Osteocyte (in vitro differentiated cells): ENCODE data around the gene PPFIA1. TPM values are rescaled to one million over a fixed set of nuclear protein-coding genes. Genes with fewer than 3 reads are reported as not detected.

ENCODE experiments used
- DNase-seq: peaks from one replicate; pipeline ENCODE4 v3.0.0; 2021; ENCODE audit warnings: mixed read lengths; ENCODE audit not compliant: unreplicated experiment; ENCODE audit errors: extremely low spot score
- H3K27ac Mint-ChIP-seq: one replicate; pipeline ENCODE4 v1.8.0; 2021; ENCODE audit warnings: mild to moderate bottlenecking, mixed read lengths; ENCODE audit not compliant: unreplicated experiment
- H3K27me3 Mint-ChIP-seq: one replicate; pipeline ENCODE4 v1.8.0; 2021; ENCODE audit warnings: mixed read lengths; ENCODE audit not compliant: unreplicated experiment
- H3K36me3 Mint-ChIP-seq: one replicate; pipeline ENCODE4 v1.8.0; 2021; ENCODE audit warnings: mixed read lengths; ENCODE audit not compliant: unreplicated experiment
- H3K4me1 Mint-ChIP-seq: one replicate; pipeline ENCODE4 v1.8.0; 2021; ENCODE audit warnings: mixed read lengths; ENCODE audit not compliant: unreplicated experiment
- H3K4me3 Mint-ChIP-seq: one replicate; pipeline ENCODE4 v1.8.0; 2021; ENCODE audit warnings: mild to moderate bottlenecking, moderate library complexity, mixed read lengths; ENCODE audit not compliant: unreplicated experiment
- H3K9me3 Mint-ChIP-seq: one replicate; pipeline ENCODE4 v1.8.0; 2021; ENCODE audit warnings: mixed read lengths; ENCODE audit not compliant: unreplicated experiment
- CTCF ChIP-seq: fragments of 200-600 bp; sonication (generic); IDR thresholded peaks from 2 replicates; pipeline ENCODE4 v1.5.0; 2021; ENCODE audit warnings: antibody characterized with exemption, mild to moderate bottlenecking, moderate library complexity
- total RNA-seq: library from RNA; stranded (reverse); gene quantifications from 2 replicates; pipeline ENCODE4 v1.2.1, GENCODE V29; 2021

Gene PPFIA1
- total RNA-seq, 1 donor from 2014 or later, result 70.4 TPM

GRCh38 chr11:70423523-70424505, 153.3 kb downstream of the PPFIA1 start:
- Mint-ChIP-seq H3K36me3 (peaks cover 56% of the 10 kb centered on the region), H3K4me3 (no peak overlapping the region), H3K4me1 (no peaks in the 10 kb centered on the region), H3K27me3 (no peaks in the 10 kb centered on the region), H3K27ac (no peak overlapping the region), H3K9me3 (no peaks in the 10 kb centered on the region)
- no peak for TF ChIP-seq CTCF
- no peak for DNase-seq

GRCh38 chr11:70424765-70425344, 154.4 kb downstream of the PPFIA1 start:
- H3K27me3 Mint-ChIP-seq, result no peaks in the 10 kb centered on the region
- H3K36me3 Mint-ChIP-seq, result peaks cover 53% of the 10 kb centered on the region
- no peak overlapping the region for H3K4me3 Mint-ChIP-seq
- DNase-seq, result no peak
- no peaks in the 10 kb centered on the region for H3K4me1 Mint-ChIP-seq
- H3K27ac Mint-ChIP-seq, result no peak overlapping the region
- TF ChIP-seq CTCF, result no peak
- no peaks in the 10 kb centered on the region for H3K9me3 Mint-ChIP-seq

GRCh38 chr11:70427436-70427835, 156.9 kb downstream of the PPFIA1 start:
- no peak for TF ChIP-seq CTCF
- H3K4me3 Mint-ChIP-seq, result no peak overlapping the region
- no peaks in the 10 kb centered on the region for H3K4me1 Mint-ChIP-seq
- peaks cover 53% of the 10 kb centered on the region for H3K36me3 Mint-ChIP-seq
- no peaks in the 10 kb centered on the region for H3K27me3 Mint-ChIP-seq
- no peak for DNase-seq
- H3K9me3 Mint-ChIP-seq, result no peaks in the 10 kb centered on the region
- no peak overlapping the region for H3K27ac Mint-ChIP-seq

GRCh38 chr11:70428701-70429427, 158.4 kb downstream of the PPFIA1 start:
- H3K36me3 Mint-ChIP-seq, result peaks cover 48% of the 10 kb centered on the region
- no peaks in the 10 kb centered on the region for H3K4me1 Mint-ChIP-seq
- no peak for TF ChIP-seq CTCF
- DNase-seq, result no peak
- H3K9me3 Mint-ChIP-seq, result no peaks in the 10 kb centered on the region
- H3K27ac Mint-ChIP-seq, result no peak overlapping the region
- H3K4me3 Mint-ChIP-seq, result no peak overlapping the region
- H3K27me3 Mint-ChIP-seq, result no peaks in the 10 kb centered on the region

- no peaks in the 10 kb centered on the region for H3K9me3 Mint-ChIP-seq
- H3K4me3 Mint-ChIP-seq, result no peak overlapping the region
- no peak overlapping the region for H3K27ac Mint-ChIP-seq
- no peaks in the 10 kb centered on the region for H3K4me1 Mint-ChIP-seq
- H3K27me3 Mint-ChIP-seq, result no peaks in the 10 kb centered on the region
- peaks cover 50% of the 10 kb centered on the region for H3K36me3 Mint-ChIP-seq
- no peak for DNase-seq
- no peak for TF ChIP-seq CTCF
These were observed 158.9 kb downstream of the PPFIA1 start for GRCh38 chr11:70429428-70429705.
